Measurements from ENCODE around the gene CMC1.

GRCh38 chr3:28218917-28219198, 22.6 kb upstream of the CMC1 start:
- no peak for TF ChIP-seq POLR2A (IDR thresholded peaks at IDR 0.05)
- no peak for TF ChIP-seq CTCF (IDR thresholded peaks at IDR 0.05)
- TF ChIP-seq POLR2AphosphoS5 (IDR thresholded peaks at IDR 0.05; ENCODE audit: insufficient read depth in 1 of 2, low read depth in 1 of 2), result no peak

Measured in vagina (tissue), 2 donors.